ENCODE data around the gene UBA1.

Gene UBA1

GRCh38 chrX:47193475-47194193 is at the start of gene UBA1:
TSS of gene UBA1 (plus strand) at chrX:47193829. CDS start at chrX:47198803, 4,974 bp downstream.
- Mint-ChIP-seq H3K4me3 (peak within 1 kb of the TSS; percentile 93), H3K27ac (ENCODE audit: low read depth) (peak within 1 kb of the TSS; percentile 97), H3K36me3 (ENCODE audit: insufficient read depth) (peaks cover 20% of the 10 kb centered on the region), H3K4me1 (peaks cover 46% of the 10 kb centered on the region), H3K9me3 (no peaks in the 10 kb centered on the region), H3K27me3 (no peaks in the 10 kb centered on the region)
- DNase-seq (ENCODE audit: low spot score in 2 of 2), result peak; percentile 80 to 90
- ATAC-seq (replicated peaks; ENCODE audit: extremely low read depth, poor library complexity, severe bottlenecking), result peak; percentile 81

DNA sequence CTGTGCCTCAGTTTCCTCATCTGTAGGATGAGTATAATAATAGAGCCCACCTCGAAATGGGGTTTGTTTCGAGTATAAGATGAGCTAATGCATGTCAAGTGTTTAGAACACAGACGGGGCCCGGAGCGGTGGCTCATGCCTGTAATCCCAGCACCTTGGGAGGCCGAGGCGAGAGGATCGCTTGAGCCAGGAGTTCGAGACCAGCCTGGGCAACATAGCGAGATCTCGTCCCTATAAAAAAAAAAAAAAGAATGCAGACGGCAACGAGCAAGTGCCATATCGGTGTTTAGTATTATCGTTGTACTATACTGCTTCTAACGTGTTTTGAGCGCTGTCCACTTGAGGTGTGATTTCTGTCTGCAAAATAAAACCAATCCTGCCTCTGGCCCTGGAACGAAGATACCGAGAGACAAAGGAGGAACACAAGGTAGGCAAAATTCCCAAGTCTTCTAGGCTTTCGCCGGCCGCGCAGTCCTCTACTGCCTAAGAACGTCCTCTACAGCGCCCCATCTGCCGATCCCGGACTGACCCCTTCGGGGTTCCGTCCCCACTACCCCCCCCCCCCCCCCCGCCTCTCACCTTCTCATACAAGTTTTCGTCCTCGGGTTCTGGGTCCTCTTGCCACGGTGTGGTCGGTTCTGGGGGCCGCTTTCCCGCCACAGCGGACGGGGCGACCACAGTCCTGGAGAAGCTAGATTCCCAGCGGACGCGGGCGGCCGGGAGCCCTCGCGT is 49.6 kb upstream of the UBA1 start:
- ATAC-seq (replicated peaks; ENCODE audit: extremely low read depth, poor library complexity, severe bottlenecking) (no peak), DNase-seq (ENCODE audit: low spot score in 2 of 2) (no peak)
- peaks cover 31% of the 10 kb centered on the region for H3K4me1 Mint-ChIP-seq
- peak overlapping the region; percentile 99 for H3K4me3 Mint-ChIP-seq
- peak overlapping the region; percentile 98 for H3K27ac Mint-ChIP-seq (ENCODE audit: low read depth)
- no peaks in the 10 kb centered on the region for H3K27me3 Mint-ChIP-seq
- H3K36me3 Mint-ChIP-seq (ENCODE audit: insufficient read depth), result peaks cover 28% of the 10 kb centered on the region
- no peaks in the 10 kb centered on the region for H3K9me3 Mint-ChIP-seq

DNA sequence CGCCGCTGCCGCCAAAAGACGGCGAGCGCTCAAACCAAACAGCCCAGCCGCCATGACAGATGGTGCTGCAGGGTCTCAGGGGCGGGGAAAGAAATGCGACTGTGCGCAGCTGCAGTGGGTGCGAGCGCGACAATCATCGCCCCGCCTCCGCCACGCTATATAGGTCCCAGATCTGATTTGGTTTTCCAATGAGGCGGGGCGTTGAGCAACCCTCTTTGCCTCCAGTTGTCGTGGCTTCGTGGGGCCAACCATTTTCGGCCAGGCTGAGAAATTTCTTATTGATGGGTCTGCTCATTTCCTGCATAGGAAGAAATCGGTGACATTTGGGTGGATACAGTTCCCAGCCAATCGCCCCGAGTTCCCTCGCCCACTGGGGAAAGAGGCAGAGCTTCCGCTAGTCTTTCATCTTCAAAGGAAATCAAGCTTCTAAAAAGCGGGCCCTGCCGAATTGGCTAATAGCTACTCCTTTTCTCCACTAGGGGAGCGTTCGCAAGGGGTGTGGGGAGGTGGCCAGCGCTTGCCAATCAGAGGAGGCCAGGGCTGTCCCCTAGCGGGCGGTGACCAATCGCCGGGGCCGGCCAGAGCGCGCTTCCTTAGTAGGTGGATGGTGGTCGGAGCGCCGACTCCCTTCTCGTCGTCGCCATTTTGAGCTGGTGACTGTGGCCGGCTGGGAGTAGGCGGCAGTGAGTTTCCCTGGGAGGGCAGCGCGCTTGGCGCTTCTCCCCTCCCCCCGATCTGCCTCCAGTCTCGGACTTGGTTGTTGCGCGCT is 48.8 kb upstream of the UBA1 start, which contains the start of the genes NDUFB11 and RBM10:
NDUFB11 (minus strand) TSS at position 77 of the 769 bp plus-strand sequence; CDS start at position 54, 23 bp downstream.
RBM10 (plus strand) TSS at position 596 of the 769 bp plus-strand sequence. CDS start 2,261 bp downstream, outside the sequence.
- Mint-ChIP-seq H3K27ac (ENCODE audit: low read depth) (peak within 1 kb of the TSS; percentile 98), H3K4me1 (peaks cover 31% of the 10 kb centered on the region), H3K27me3 (no peaks in the 10 kb centered on the region), H3K4me3 (peak within 1 kb of the TSS; percentile 99), H3K36me3 (ENCODE audit: insufficient read depth) (peaks cover 31% of the 10 kb centered on the region), H3K9me3 (no peaks in the 10 kb centered on the region)
- peak; percentile 69 to 86 for DNase-seq (ENCODE audit: low spot score in 2 of 2)
- ATAC-seq (replicated peaks; ENCODE audit: extremely low read depth, poor library complexity, severe bottlenecking), result peak; percentile 91

DNA sequence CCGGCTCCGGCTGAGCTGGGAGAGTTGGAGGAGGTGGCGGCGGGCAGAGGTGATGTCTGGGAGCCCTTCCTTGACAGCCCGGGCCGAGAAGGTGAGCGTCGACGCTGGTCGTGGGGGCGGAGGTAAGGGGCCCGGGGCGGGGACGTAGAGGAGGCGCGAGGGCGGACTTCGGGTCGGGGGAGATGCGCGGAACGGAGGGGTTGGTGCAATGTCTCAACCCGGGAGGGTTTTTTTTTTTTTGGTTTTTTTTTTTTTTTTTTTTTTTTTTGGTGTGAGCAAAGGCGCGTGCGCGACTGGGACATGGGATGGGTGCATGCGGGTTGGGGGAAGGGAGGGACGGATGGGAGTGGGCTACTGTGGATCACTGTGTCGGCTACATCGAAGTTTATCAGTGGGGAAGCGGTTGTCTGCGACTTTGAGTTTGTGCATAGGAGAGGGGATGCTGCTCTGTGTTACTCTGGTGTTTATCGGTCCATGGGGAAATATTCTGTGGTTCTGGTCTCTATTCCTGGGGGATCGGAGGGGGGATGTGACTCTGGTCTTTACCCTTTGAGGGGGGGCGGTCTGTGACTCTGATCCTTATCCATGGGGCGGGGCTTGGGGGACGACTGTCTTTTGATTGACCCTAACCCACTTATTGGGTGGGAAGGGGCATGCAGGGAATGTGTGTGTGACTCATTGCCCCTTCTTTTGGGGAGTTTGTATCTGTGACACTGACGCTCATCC is 48.1 kb upstream of the UBA1 start:
- Mint-ChIP-seq H3K9me3 (no peaks in the 10 kb centered on the region), H3K4me3 (peak overlapping the region; percentile 99), H3K27ac (ENCODE audit: low read depth) (peak overlapping the region; percentile 98), H3K4me1 (peaks cover 29% of the 10 kb centered on the region), H3K36me3 (ENCODE audit: insufficient read depth) (peaks cover 30% of the 10 kb centered on the region), H3K27me3 (no peaks in the 10 kb centered on the region)
- ATAC-seq (replicated peaks; ENCODE audit: extremely low read depth, poor library complexity, severe bottlenecking) (peak; percentile 16), DNase-seq (ENCODE audit: low spot score in 2 of 2) (no peak)

DNA sequence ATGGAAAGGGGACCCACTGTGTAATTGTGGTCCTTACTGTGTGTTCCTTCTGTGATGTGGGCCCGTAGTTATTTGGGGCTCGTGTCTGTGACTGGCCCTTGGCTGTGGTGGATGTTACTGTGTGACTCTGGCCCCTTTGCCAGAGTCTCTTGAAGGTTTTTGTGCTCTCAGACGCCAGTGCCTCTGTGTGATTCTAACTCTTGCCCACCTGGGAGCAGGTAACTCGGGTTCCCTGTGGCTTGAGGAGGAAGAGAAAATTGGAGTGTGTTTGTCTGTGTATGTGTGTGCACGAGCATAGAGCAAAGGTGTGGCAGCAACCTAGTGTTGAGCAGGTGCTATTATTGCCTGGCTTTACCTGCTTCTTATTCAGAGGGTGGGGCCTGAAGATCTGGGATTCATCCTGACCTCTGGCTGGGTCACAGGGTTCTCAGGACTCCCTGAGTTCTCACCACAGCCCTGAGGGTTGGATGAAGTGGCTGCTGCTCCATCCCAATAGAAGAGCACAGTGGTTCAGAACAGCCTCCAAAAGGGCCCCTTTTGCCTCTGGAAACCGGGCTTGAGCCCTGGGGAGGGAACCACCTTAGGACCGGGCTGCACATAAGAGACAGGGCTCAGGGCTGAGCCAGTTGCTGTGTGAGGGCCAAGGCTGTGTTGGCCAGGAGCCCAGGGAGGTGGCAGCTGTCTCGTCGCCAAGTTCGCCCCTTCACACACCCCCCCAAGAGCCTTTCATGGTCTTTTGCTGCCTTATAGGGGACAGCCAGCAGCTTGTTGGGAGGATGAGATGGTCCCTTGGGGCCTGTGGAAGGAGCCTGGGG is 47.3 kb upstream of the UBA1 start:
- Mint-ChIP-seq H3K27ac (ENCODE audit: low read depth) (peak overlapping the region; percentile 98), H3K4me3 (peak overlapping the region; percentile 99), H3K4me1 (peaks cover 26% of the 10 kb centered on the region), H3K9me3 (no peaks in the 10 kb centered on the region), H3K27me3 (no peaks in the 10 kb centered on the region), H3K36me3 (ENCODE audit: insufficient read depth) (peaks cover 31% of the 10 kb centered on the region)
- ATAC-seq (replicated peaks; ENCODE audit: extremely low read depth, poor library complexity, severe bottlenecking) (no peak), DNase-seq (ENCODE audit: low spot score in 2 of 2) (no peak)

- no peaks in the 10 kb centered on the region for H3K9me3 Mint-ChIP-seq
- H3K27ac Mint-ChIP-seq (ENCODE audit: low read depth), result peak overlapping the region; percentile 76
- H3K36me3 Mint-ChIP-seq (ENCODE audit: insufficient read depth), result peaks cover 32% of the 10 kb centered on the region
- H3K4me3 Mint-ChIP-seq, result peak overlapping the region; percentile 99
- DNase-seq (ENCODE audit: low spot score in 2 of 2), result no peak
- no peaks in the 10 kb centered on the region for H3K27me3 Mint-ChIP-seq
- peaks cover 26% of the 10 kb centered on the region for H3K4me1 Mint-ChIP-seq
- no peak for ATAC-seq (replicated peaks; ENCODE audit: extremely low read depth, poor library complexity, severe bottlenecking)
These were observed 46.4 kb upstream of the UBA1 start for GRCh38 chrX:47146936-47147859.

DNA sequence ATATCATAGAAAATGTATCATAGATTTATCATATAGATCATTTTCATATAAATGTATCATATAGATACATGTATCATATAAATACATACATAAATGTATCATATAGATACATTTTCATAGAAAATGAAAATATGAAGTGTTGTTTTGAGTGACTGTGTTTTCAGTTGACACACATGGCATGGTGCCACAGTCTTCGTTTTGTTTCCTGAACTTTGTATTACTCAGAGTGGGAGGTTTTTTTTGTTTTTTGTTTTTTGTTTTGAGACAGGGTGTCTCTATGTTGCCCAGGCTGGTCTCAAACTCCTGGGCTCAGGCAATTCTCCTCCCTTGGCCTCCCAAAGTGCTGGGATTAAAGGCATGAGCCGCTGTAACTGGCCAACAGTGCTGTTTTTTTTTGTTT is 44.7 kb upstream of the UBA1 start:
- no peak for ATAC-seq (replicated peaks; ENCODE audit: extremely low read depth, poor library complexity, severe bottlenecking)
- Mint-ChIP-seq H3K36me3 (ENCODE audit: insufficient read depth) (peaks cover 36% of the 10 kb centered on the region), H3K27me3 (no peaks in the 10 kb centered on the region)

GRCh38 chrX:47151435-47151834 is 42.2 kb upstream of the UBA1 start:
- Mint-ChIP-seq H3K36me3 (ENCODE audit: insufficient read depth) (peaks cover 39% of the 10 kb centered on the region), H3K9me3 (no peaks in the 10 kb centered on the region), H3K4me1 (peaks cover 10% of the 10 kb centered on the region), H3K4me3 (no peak overlapping the region), H3K27ac (ENCODE audit: low read depth) (no peak overlapping the region), H3K27me3 (no peaks in the 10 kb centered on the region)
- ATAC-seq (replicated peaks; ENCODE audit: extremely low read depth, poor library complexity, severe bottlenecking) (no peak), DNase-seq (ENCODE audit: low spot score in 2 of 2) (no peak)

More for the DNA sequence above, 44.7 kb upstream of the UBA1 start:
- no peak for DNase-seq (ENCODE audit: low spot score in 2 of 2)
- no peak overlapping the region for H3K4me3 Mint-ChIP-seq
- peaks cover 16% of the 10 kb centered on the region for H3K4me1 Mint-ChIP-seq
- H3K9me3 Mint-ChIP-seq, result no peaks in the 10 kb centered on the region
- no peak overlapping the region for H3K27ac Mint-ChIP-seq (ENCODE audit: low read depth)

DNA sequence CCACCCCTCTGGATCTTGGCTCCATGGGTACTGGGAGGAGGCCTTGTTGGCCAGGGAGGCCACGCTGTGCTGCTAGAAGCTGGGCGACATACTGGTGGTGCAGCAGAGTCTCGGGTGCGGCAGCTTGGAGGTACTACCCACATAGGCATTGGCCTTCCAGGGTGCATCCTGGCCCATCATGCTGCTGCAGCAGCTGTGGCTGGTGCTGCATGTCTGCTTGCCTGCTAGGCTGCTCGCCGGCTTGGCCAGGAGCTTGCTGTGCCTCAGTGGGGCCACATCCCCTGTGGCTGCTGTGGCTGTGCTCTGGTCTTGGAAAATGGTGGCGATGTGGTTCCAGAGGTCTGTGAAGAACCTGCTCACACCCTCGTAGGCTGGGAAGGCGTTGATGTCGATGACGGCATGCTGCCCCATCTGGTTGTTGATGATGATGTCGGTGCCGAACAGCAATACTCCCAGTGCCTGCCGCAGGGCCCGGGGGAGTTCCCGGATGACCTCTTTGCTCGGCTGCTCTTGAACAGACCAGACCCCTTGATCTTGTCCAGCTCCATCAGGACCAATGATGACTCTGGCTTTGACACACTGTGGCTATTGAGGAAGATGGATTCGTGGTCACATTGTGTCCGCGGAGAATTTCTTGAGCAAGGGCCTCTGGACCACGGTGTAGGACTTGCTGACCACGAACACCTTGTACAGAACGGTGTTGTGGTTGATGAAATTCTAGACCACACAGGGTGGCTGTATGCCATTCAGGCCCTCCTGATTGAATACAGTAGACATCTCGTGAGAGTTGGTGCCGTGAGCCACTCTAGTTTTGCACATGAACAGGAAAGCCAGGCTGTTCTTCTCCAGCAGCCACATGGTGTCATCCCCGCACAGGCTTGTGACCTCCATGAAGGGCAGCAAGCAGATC is 36.8 kb upstream of the UBA1 start:
- no peaks in the 10 kb centered on the region for H3K9me3 Mint-ChIP-seq
- DNase-seq (ENCODE audit: low spot score in 2 of 2) (no peak), ATAC-seq (replicated peaks; ENCODE audit: extremely low read depth, poor library complexity, severe bottlenecking) (no peak)
- H3K27ac Mint-ChIP-seq (ENCODE audit: low read depth), result no peak overlapping the region
- no peaks in the 10 kb centered on the region for H3K27me3 Mint-ChIP-seq
- no peaks in the 10 kb centered on the region for H3K4me1 Mint-ChIP-seq
- H3K36me3 Mint-ChIP-seq (ENCODE audit: insufficient read depth), result peaks cover 47% of the 10 kb centered on the region
- no peak overlapping the region for H3K4me3 Mint-ChIP-seq

GRCh38 chrX:47158131-47158530 is 35.5 kb upstream of the UBA1 start:
- no peak overlapping the region for H3K27ac Mint-ChIP-seq (ENCODE audit: low read depth)
- H3K27me3 Mint-ChIP-seq, result no peaks in the 10 kb centered on the region
- H3K4me1 Mint-ChIP-seq, result no peaks in the 10 kb centered on the region
- no peak for ATAC-seq (replicated peaks; ENCODE audit: extremely low read depth, poor library complexity, severe bottlenecking)
- peaks cover 42% of the 10 kb centered on the region for H3K36me3 Mint-ChIP-seq (ENCODE audit: insufficient read depth)
- no peak for DNase-seq (ENCODE audit: low spot score in 2 of 2)
- no peaks in the 10 kb centered on the region for H3K9me3 Mint-ChIP-seq
- no peak overlapping the region for H3K4me3 Mint-ChIP-seq

All from central memory CD8-positive, alpha-beta T cell (primary cell).